Measurements from ENCODE around the gene ZNF679.
"Not testable (repeated sequence)": the region's sequence is repeated elsewhere in the genome, so short reads cannot be mapped to it uniquely, and the experiment has no call there.

The ZNF679 gene

GRCh38 chr7:64308016-64308270 is 79.7 kb downstream of the ZNF679 start:
- no peak for DNase-seq (ENCODE audit: low read depth in 1 of 2, low spot score in 1 of 2)

GRCh38 chr7:64310426-64310825 is 82.2 kb downstream of the ZNF679 start:
- no peak for DNase-seq (ENCODE audit: low read depth in 1 of 2, low spot score in 1 of 2)

- DNase-seq (ENCODE audit: low read depth in 1 of 2, low spot score in 1 of 2): no peak
Observed at GRCh38 chr7:64312826-64313225, 84.6 kb downstream of the ZNF679 start.

GRCh38 chr7:64313740-64314491 is 85.6 kb downstream of the ZNF679 start, which contains the start of gene ZNF736:
Gene ZNF736, plus strand, starts transcription at chr7:64313961. Its CDS starts 190 bp downstream, at chr7:64314151.
- DNase-seq (ENCODE audit: low read depth in 1 of 2, low spot score in 1 of 2): peak; percentile 52 to 83

- no peak for DNase-seq (ENCODE audit: low read depth in 1 of 2, low spot score in 1 of 2)
Observed at GRCh38 chr7:64314566-64314965, 86.3 kb downstream of the ZNF679 start.

- not testable (repeated sequence) for DNase-seq (ENCODE audit: low read depth in 1 of 2, low spot score in 1 of 2)
Observed at GRCh38 chr7:64316031-64316742, 87.9 kb downstream of the ZNF679 start.

Measured in activated CD4-positive, alpha-beta T cell treated with anti-CD3 and anti-CD28 coated beads, Interleukin-2, amount 50 U/mL, for 24 hours (primary cell).